K562 (cell line): Measurements from ENCODE around the gene ZNF343. TPM values are rescaled to one million over a fixed set of nuclear protein-coding genes. Genes with fewer than 3 reads are reported as not detected.
A peak's percentile ranks its signal among the peaks of the same experiment; 100 is the strongest.

Experiments used
- ATF1 ChIP-seq, 2 experiments: fragments of 450-650 bp in 1 of 2; IDR thresholded peaks; 2 replicates each; pipeline ENCODE4 v1.6.1; 2016; ENCODE audit warnings: missing compliant biosample characterization in 1 of 2, missing genetic modification characterization in 1 of 2
- CEBPB ChIP-seq: fragments of 450-650 bp; IDR thresholded peaks from 2 replicates; pipeline ENCODE4 v1.6.1; 2016; ENCODE audit warnings: missing genetic modification characterization, missing compliant biosample characterization
- CLOCK ChIP-seq: fragments of 250-450 bp; sonication (Bioruptor Pico); IDR thresholded peaks from 2 replicates; pipeline ENCODE4 v1.4.0; 2020; ENCODE audit warnings: mild to moderate bottlenecking, moderate library complexity, borderline replicate concordance
- CTCF ChIP-seq, 3 experiments: IDR thresholded peaks in 2 of 3; conservative IDR thresholded peaks in 1 of 3; 2 replicates each; pipeline ENCODE4 v1.5.1; 2011 to 2012; ENCODE audit warnings: low read length in 3 of 3, mild to moderate bottlenecking in 3 of 3, control low read depth in 2 of 3, improper control_type of control experiment in 1 of 3, inconsistent platforms in 1 of 3, low read depth in 1 of 3, mixed read lengths in 1 of 3, moderate library complexity in 1 of 3; ENCODE audit not compliant: insufficient read depth in 2 of 3
- FOXP1 ChIP-seq: sonication (generic); formaldehyde crosslinking; IDR thresholded peaks from 2 replicates; pipeline ENCODE4 v1.8.0; 2022; ENCODE audit warnings: mild to moderate bottlenecking, missing genetic modification reagents
- GTF2F1 ChIP-seq: IDR thresholded peaks from 2 replicates; pipeline ENCODE4 v1.6.1; 2011; ENCODE audit warnings: low read depth, low read length, improper control_type of control experiment
- POLR2G ChIP-seq: fragments of 200-400 bp; formaldehyde crosslinking; IDR thresholded peaks from 2 replicates; pipeline ENCODE4 v1.6.1; 2017; ENCODE audit warnings: low read depth, mild to moderate bottlenecking, antibody characterized with exemption, low read length, moderate library complexity
- ZNF318 ChIP-seq, 2 experiments: fragments of 450-650 bp; IDR thresholded peaks; 2 replicates each; pipeline ENCODE4 v1.6.1; 2016; ENCODE audit warnings: mild to moderate bottlenecking in 2 of 2, borderline replicate concordance in 1 of 2, low read depth in 1 of 2, moderate library complexity in 1 of 2
- ZNF584 ChIP-seq: fragments of 200-800 bp; sonication (Bioruptor generic); IDR thresholded peaks from 2 replicates; pipeline ENCODE4 v1.6.1; 2016; ENCODE audit warnings: low read depth, mild to moderate bottlenecking, missing genetic modification characterization, missing compliant biosample characterization
- polyA plus RNA-seq, 8 experiments: library from polyadenylated mRNA; depleted of rRNA in 4 of 8; stranded (reverse) in 5 of 8; unstranded in 3 of 8; fragments of >200 nt; fragmentation: Nextera tagmentation in 2 of 8; fragmentation: Illumina TruSeq in 1 of 8; extraction: Ambion mirVana in 2 of 8; extraction: Trizol in 1 of 8; gene quantifications; 2 replicates each; pipeline versions ENCODE4 v1.2.1 to v1.2.3, GENCODE V29; 2011 to 2014; ENCODE audit warnings: inconsistent platforms in 1 of 8, missing spikeins in 1 of 8
- total RNA-seq, 7 experiments: library from RNA; depleted of rRNA in 6 of 7; stranded (reverse); fragments of >200 nt in 6 of 7; fragmentation: Illumina TruSeq in 2 of 7; extraction: Trizol in 2 of 7; gene quantifications; 2 replicates each; pipeline versions ENCODE4 v1.2.1 to v1.2.3, GENCODE V29; 2011 to 2021; ENCODE audit warnings: low replicate concordance in 1 of 7

ZNF343 gene
- total and polyA plus RNA-seq, 9 of the 15 experiments (the other 6 are each of a cell fraction or from before 2014, with no cell fraction given): 1.4 to 9.8 (median 6.4) TPM

GRCh38 chr20:2470423-2471193 lies 38.1 kb downstream of the ZNF343 start, which contains the start of gene SNRPB (continued):
- TF ChIP-seq ZNF318 (IDR thresholded peaks at IDR 0.05; ENCODE audit: borderline replicate concordance in 1 of 2, low read depth in 1 of 2) (peak in 1 of 2 experiments; percentile 100; a peak in 2 of 4 replicates), ZNF584 (CRISPR knock-in tag) (no peak), CTCF (IDR thresholded peaks at IDR 0.05 in 2 of 3, conservative IDR thresholded peaks at IDR 0.05 in 1 of 3; ENCODE audit: insufficient read depth in 2 of 3, low read depth in 1 of 3, low read length in 3 of 3) (no peak), CLOCK (CRISPR knock-in tag) (no peak), FOXP1 (0 out of 2 replicates have a peak, but pooled peaks have one; percentile 26), POLR2G (peak; percentile 98), GTF2F1 (0 out of 2 replicates have a peak, but pooled peaks have one; percentile 80), ATF1 (CRISPR knock-in tag; IDR thresholded peaks at IDR 0.05) (no peak), ATF1 (tag; IDR thresholded peaks at IDR 0.05) (peak; percentile 88), CEBPB (tag) (no peak)
